Left ventricle myocardium superior (tissue), 1 donor: ENCODE data around the gene RAP1GDS1. TPM values are rescaled to one million over a fixed set of nuclear protein-coding genes. Genes with fewer than 3 reads are reported as not detected.
"Not testable (repeated sequence)": the region's sequence is repeated elsewhere in the genome, so short reads cannot be mapped to it uniquely, and the experiment has no call there.

Experiments
- ATAC-seq: fragments of 200-7000 bp; cut with Tn5 transposase; one replicate; pipeline ENCODE4 v1.9.1; 2020; ENCODE audit warnings: mild to moderate bottlenecking, moderate library complexity
- DNase-seq: peaks from one replicate; pipeline ENCODE4 v3.0.0-alpha.2; 2020
- intact Hi-C: fragments of 100-400 bp; cut with micrococcal nuclease; formaldehyde crosslinking; loops from one replicate; pipeline ENCODE4 v1.11.0; 2022
- total RNA-seq: library from RNA; stranded (reverse); fragmentation: NEBNext Ultra II Directional; extraction: Animal tissue kit (Norgen Biotek cat#: 25700); gene quantifications from one replicate; pipeline ENCODE4 v1.2.1, GENCODE V29; 2021
- donor health status: DM: no; HTN: yes; CAD: no; lungs with severe emphysema.

The RAP1GDS1 gene
- total RNA-seq, 1 donor from 2014 or later: 10.5 TPM

DNA sequence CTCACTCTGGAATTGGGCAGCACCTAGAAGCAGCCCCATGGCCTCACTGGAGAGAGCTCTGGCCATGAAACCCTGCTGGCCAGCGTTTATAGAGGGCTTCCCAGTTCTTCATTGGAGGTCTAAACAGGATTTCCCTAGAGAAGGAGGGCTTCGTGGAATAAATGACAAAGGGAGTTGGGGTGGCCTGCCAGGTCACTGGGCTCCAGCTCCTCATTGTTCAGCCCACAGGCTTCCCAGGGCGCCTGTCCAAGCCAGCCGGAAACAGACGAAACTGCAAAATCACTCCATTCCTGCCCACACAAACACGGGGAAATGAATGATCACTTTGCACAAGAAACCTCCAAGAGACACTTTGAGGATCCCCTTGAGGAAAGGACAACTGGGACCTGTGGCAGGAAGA is 207.5 kb downstream of the RAP1GDS1 start:
- intact Hi-C loops: no loop called here
- ATAC-seq: peak; percentile 38
- DNase-seq: peak; percentile 55

DNA sequence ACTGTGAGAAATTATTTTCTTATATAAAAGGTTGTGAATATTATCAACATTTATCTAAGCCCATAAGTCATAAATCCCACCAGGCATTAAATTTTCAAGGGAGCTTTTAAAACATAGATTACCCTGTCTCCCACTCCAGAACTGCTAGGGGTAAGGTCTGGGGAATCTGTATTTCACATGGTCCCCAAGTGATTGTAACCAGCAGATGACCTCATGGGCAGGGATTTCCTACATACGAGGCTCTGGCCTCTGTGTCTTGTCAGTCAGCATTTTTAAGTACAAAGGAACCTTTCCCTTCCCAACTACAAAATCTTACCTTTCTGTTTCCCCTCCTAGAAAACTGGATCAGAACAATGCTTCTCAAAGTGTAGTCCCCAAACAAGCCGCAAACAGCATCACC is 208.6 kb downstream of the RAP1GDS1 start:
- intact Hi-C loops: no loop called here
- no peak for DNase-seq
- ATAC-seq: no peak

GRCh38 chr4:98470366-98470765 is 209.2 kb downstream of the RAP1GDS1 start:
- intact Hi-C loops: no loop called here
- ATAC-seq: no peak

GRCh38 chr4:98470831-98471230 is 209.6 kb downstream of the RAP1GDS1 start:
- intact Hi-C loops: no loop called here
- DNase-seq (no peak), ATAC-seq (no peak)

More at GRCh38 chr4:98470366-98470765, 209.2 kb downstream of the RAP1GDS1 start:
- no peak for DNase-seq

DNA sequence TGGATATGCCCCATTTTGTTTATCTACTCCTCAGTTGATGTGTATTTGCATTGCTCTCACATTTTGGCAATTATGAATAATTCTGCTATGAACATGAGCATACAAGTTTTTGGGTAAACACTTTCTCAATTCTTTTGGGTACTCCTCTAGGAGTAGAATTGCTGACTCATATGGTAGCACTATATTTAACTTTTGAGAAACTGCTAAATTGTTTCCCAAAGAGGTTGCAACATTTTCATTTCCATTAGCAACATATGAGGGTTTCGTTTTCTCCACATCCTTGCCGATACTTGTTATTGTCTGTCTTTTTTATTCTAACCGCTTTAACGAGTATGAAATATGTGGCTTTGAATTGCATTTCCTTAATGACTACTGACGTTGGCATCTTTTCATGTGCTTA is 211.9 kb downstream of the RAP1GDS1 start:
- no peak for DNase-seq
- intact Hi-C loops: no loop called here
- ATAC-seq: no peak

- ATAC-seq: no peak
- intact Hi-C loops: no loop called here
- no peak for DNase-seq
These were observed 213.2 kb downstream of the RAP1GDS1 start for GRCh38 chr4:98474408-98474844.

DNA sequence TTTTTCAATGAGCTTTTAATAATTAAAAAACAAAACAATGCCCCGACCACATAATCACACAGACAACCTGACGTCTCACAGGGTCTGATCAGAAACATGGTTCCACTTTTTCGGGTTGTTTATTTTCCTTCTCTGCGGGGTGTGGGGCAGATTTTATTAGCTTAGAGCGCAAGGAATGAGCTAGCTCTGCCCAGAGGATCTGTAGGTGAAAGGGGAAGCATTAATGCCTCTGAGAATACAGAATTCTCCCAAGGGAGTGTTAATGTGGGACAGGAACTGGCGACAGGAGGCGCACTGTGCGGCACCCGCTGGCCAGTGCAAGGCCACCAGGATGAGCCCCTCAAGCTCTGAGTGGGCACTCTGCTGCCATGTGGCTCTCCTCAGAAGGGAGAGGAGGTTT is 215.7 kb downstream of the RAP1GDS1 start:
- no peak for ATAC-seq
- intact Hi-C loops: no loop called here

GRCh38 chr4:98479590-98479989 is 218.4 kb downstream of the RAP1GDS1 start:
- ATAC-seq, DNase-seq, intact Hi-C loops: not testable (repeated sequence)

More for the DNA sequence above, 215.7 kb downstream of the RAP1GDS1 start:
- DNase-seq: no peak

- DNase-seq (no peak), ATAC-seq (no peak)
- intact Hi-C loops: no loop called here
These were observed 219.4 kb downstream of the RAP1GDS1 start for GRCh38 chr4:98480535-98480934.

- intact Hi-C loops: no loop called here
- ATAC-seq (peak; percentile 83), DNase-seq (peak; percentile 30)
These were observed 220.0 kb downstream of the RAP1GDS1 start for GRCh38 chr4:98481167-98481566.

- DNase-seq (no peak), ATAC-seq (no peak)
- intact Hi-C loops: no loop called here
These were observed 221.3 kb downstream of the RAP1GDS1 start for GRCh38 chr4:98482503-98482846.

GRCh38 chr4:98482847-98483806 is 221.9 kb downstream of the RAP1GDS1 start:
- no peak for ATAC-seq
- intact Hi-C loops: no loop called here
- no peak for DNase-seq

GRCh38 chr4:98484031-98484430 is 222.8 kb downstream of the RAP1GDS1 start:
- DNase-seq (no peak), ATAC-seq (no peak)
- intact Hi-C loops: no loop called here

GRCh38 chr4:98485816-98486345 is 224.7 kb downstream of the RAP1GDS1 start:
- intact Hi-C loops: no loop called here
- no peak for DNase-seq
- ATAC-seq: no peak

DNA sequence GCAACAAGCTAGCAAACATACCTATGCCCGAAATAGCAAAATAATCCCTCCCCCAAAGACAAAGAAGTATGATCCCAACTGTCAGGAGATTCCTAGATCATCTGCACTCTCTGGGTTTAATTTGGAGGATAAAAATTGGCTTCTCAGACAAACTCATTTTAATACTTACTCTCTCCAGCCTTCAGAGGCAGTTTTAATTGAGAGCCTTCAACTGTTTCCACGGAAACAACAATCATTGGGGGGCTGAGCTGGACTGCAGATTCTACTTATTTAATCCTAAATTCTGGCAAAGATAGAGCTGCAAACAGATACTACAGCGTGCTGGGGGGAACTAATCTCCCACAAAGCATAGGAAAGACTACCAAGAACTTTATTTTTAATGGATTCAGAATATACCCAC is 229.1 kb downstream of the RAP1GDS1 start:
- intact Hi-C loops: no loop called here
- no peak for ATAC-seq

GRCh38 chr4:98491899-98492559 is 230.8 kb downstream of the RAP1GDS1 start:
- DNase-seq (no peak), ATAC-seq (no peak)
- intact Hi-C loops: no loop called here

More for the DNA sequence above, 229.1 kb downstream of the RAP1GDS1 start:
- no peak for DNase-seq

- DNase-seq (no peak), ATAC-seq (no peak)
- intact Hi-C loops: no loop called here
These were observed 232.1 kb downstream of the RAP1GDS1 start for GRCh38 chr4:98493296-98493695.
